Adrenal gland (tissue), 5 donors: ENCODE results near the gene FASTK.
"Not testable (repeated sequence)": the region's sequence is repeated elsewhere in the genome, so short reads cannot be mapped to it uniquely, and the experiment has no call there.

ENCODE experiments used
- CTCF ChIP-seq, 6 experiments: fragments of 450-650 bp in 4 of 6; fragments of 200-600 bp in 2 of 6; sonication (generic) in 1 of 6; IDR thresholded peaks; 1 replicate in 5 of 6; 2 replicates in 1 of 6; pipeline versions ENCODE4 v1.5.1 to v1.8.0; 2016 to 2021; ENCODE audit warnings: antibody characterized with exemption in 6 of 6, mild to moderate bottlenecking in 2 of 6, moderate library complexity in 1 of 6
- POLR2A ChIP-seq, 2 donors: fragments of 450-650 bp; IDR thresholded peaks; one replicate each; pipeline ENCODE4 v1.6.1; 2017; ENCODE audit warnings: antibody characterized with exemption in 2 of 2, mild to moderate bottlenecking in 2 of 2, moderate library complexity in 1 of 2
- donor health status: DM: no; HTN: no; CAD: no.

- not testable (repeated sequence) for TF ChIP-seq CTCF, POLR2A (IDR thresholded peaks at IDR 0.05)
Observed at GRCh38 chr7:151026771-151027727, 53.6 kb downstream of the FASTK start.
